IMR-90 (cell line): Measurements from ENCODE around the gene KRTAP10-9. TPM values are rescaled to one million over a fixed set of nuclear protein-coding genes. Genes with fewer than 3 reads are reported as not detected.

Source experiments
- ATAC-seq: fragments of 200-7000 bp; cut with Tn5 transposase; 2 replicates; pipeline ENCODE4 v1.9.1; 2020; ENCODE audit warnings: low read depth, mild to moderate bottlenecking, moderate library complexity
- BruUV-seq: library from RNA; stranded (reverse); fragments of 400-500 nt; replicated peaks from 2 replicates; lab custom pipeline; 2021; lab: Mats Ljungman, UMichigan
- CTCF ChIA-PET: fragments of 300-600 bp; formaldehyde crosslinking; extraction: SDS; loops from one replicate; lab custom pipeline; 2021; ENCODE audit warnings: antibody characterized with exemption; lab: Yijun Ruan, JAX
- POLR2A ChIA-PET: fragments of 300-600 bp; sonication (Branson Sonifier 250); formaldehyde crosslinking; loops from one replicate; lab custom pipeline; 2022; ENCODE audit warnings: antibody characterized with exemption; ENCODE audit not compliant: unreplicated experiment; lab: Charles Lee
- DNase-seq: peaks from one replicate; pipeline ENCODE4 v3.0.0; 2013
- H2AFZ ChIP-seq: replicated peaks from 2 replicates; pipeline ENCODE3; 2013; ENCODE audit warnings: low read length, mild to moderate bottlenecking; ENCODE audit not compliant: poor library complexity
- H2AK5ac ChIP-seq: 2 replicates; pipeline ENCODE4 v1.6.1; 2013; ENCODE audit warnings: low read depth, low read length, inconsistent platforms
- H2AK9ac ChIP-seq: replicated peaks from 2 replicates; pipeline ENCODE3; 2013; ENCODE audit warnings: mild to moderate bottlenecking, low read depth, low read length, moderate library complexity; ENCODE audit not compliant: poor library complexity
- H2BK120ac ChIP-seq: 2 replicates; pipeline ENCODE4 v1.6.1; 2013; ENCODE audit warnings: low read depth, low read length, inconsistent platforms
- H2BK15ac ChIP-seq: 3 replicates; pipeline ENCODE4 v1.6.1; 2013; ENCODE audit warnings: low read depth, low read length, inconsistent platforms
- H2BK20ac ChIP-seq: 2 replicates; pipeline ENCODE4 v1.6.1; 2013; ENCODE audit warnings: low read depth, mild to moderate bottlenecking, inconsistent platforms, low read length, moderate library complexity
- H2BK5ac ChIP-seq: 2 replicates; pipeline ENCODE4 v1.6.1; 2013; ENCODE audit warnings: mild to moderate bottlenecking, low read depth, low read length, inconsistent platforms; ENCODE audit not compliant: poor library complexity, severe bottlenecking
- H3K14ac ChIP-seq: replicated peaks from 2 replicates; pipeline ENCODE4 v1.6.1; 2013; ENCODE audit warnings: low read depth, low read length, inconsistent platforms
- H3K18ac ChIP-seq: 2 replicates; pipeline ENCODE4 v1.6.1; 2013; ENCODE audit warnings: low read depth, low read length, control low read depth
- H3K23ac ChIP-seq: 2 replicates; pipeline ENCODE4 v1.6.1; 2013; ENCODE audit warnings: low read depth, low read length, inconsistent platforms
- H3K27ac ChIP-seq: 2 replicates; pipeline ENCODE4 v1.5.1; 2013; ENCODE audit warnings: mild to moderate bottlenecking, control low read depth, low read length; ENCODE audit not compliant: insufficient read depth
- H3K27me3 ChIP-seq: 2 replicates; pipeline ENCODE4 v1.6.1; 2013; ENCODE audit warnings: low read length; ENCODE audit not compliant: control insufficient read depth, insufficient read depth
- H3K36me3 ChIP-seq: 2 replicates; pipeline ENCODE4 v1.6.1; 2013; ENCODE audit warnings: low read length, mixed read lengths; ENCODE audit not compliant: control insufficient read depth, insufficient read depth
- H3K4ac ChIP-seq: 2 replicates; pipeline ENCODE4 v1.6.1; 2013; ENCODE audit warnings: low read depth, low read length, inconsistent platforms
- H3K4me1 ChIP-seq: 2 replicates; pipeline ENCODE4 v1.6.1; 2013; ENCODE audit warnings: low read length, mixed read lengths; ENCODE audit not compliant: control insufficient read depth, insufficient read depth
- H3K4me2 ChIP-seq: 2 replicates; pipeline ENCODE4 v1.6.1; 2013; ENCODE audit warnings: low read depth, mild to moderate bottlenecking, control low read depth, low read length, moderate library complexity
- H3K4me3 ChIP-seq: 2 replicates; pipeline ENCODE4 v1.5.1; 2013; ENCODE audit warnings: low read depth, mild to moderate bottlenecking, control low read depth, low read length, moderate library complexity; ENCODE audit not compliant: insufficient read depth
- H3K56ac ChIP-seq: 2 replicates; pipeline ENCODE4 v1.6.1; 2013; ENCODE audit warnings: low read length, inconsistent platforms; ENCODE audit not compliant: insufficient read depth; ENCODE audit errors: extremely low read depth
- H3K79me1 ChIP-seq, 2 experiments: 2 replicates each; pipeline ENCODE4 v1.6.1; 2013; ENCODE audit warnings: low read length in 2 of 2, inconsistent platforms in 1 of 2, low read depth in 1 of 2
- H3K9ac ChIP-seq: 2 replicates; pipeline ENCODE4 v1.6.1; 2013; ENCODE audit warnings: low read depth, low read length, control low read depth
- H3K9me1 ChIP-seq: 2 replicates; pipeline ENCODE4 v1.6.1; 2013; ENCODE audit warnings: low read length, inconsistent platforms; ENCODE audit not compliant: insufficient read depth
- H3K9me3 ChIP-seq: 2 replicates; pipeline ENCODE4 v1.6.1; 2013; ENCODE audit warnings: low read length; ENCODE audit not compliant: control insufficient read depth, insufficient read depth
- H4K20me1 ChIP-seq: 2 replicates; pipeline ENCODE4 v1.6.1; 2013; ENCODE audit warnings: low read length, inconsistent platforms; ENCODE audit not compliant: insufficient read depth
- H4K5ac ChIP-seq: 2 replicates; pipeline ENCODE4 v1.6.1; 2013; ENCODE audit warnings: mild to moderate bottlenecking, low read depth, low read length, control low read depth
- H4K8ac ChIP-seq, 2 experiments: 2 replicates each; pipeline ENCODE4 v1.6.1; 2013; ENCODE audit warnings: low read depth in 2 of 2, low read length in 2 of 2, control low read depth in 1 of 2, inconsistent platforms in 1 of 2
- H4K91ac ChIP-seq: 2 replicates; pipeline ENCODE4 v1.6.1; 2013; ENCODE audit warnings: low read depth, low read length, inconsistent platforms; ENCODE audit not compliant: insufficient read depth
- ELK1 ChIP-seq: fragments of 150-350 bp; IDR thresholded peaks from 2 replicates; pipeline ENCODE4 v1.6.1; 2016; ENCODE audit warnings: low read depth, mild to moderate bottlenecking, low read length, moderate library complexity, borderline replicate concordance
- FOS ChIP-seq: fragments of 150-350 bp; IDR thresholded peaks from 2 replicates; pipeline ENCODE4 v1.6.1; 2016; ENCODE audit warnings: low read depth, low read length
- MAZ ChIP-seq: IDR thresholded peaks from 2 replicates; pipeline ENCODE4 v1.6.1; 2012; ENCODE audit warnings: low read depth, mild to moderate bottlenecking, low read length, improper control_type of control experiment, moderate library complexity, borderline replicate concordance
- WGBS, 2 experiments: methylation state at CpG; one replicate each; pipeline versions ENCODE4 v1.1.5 to v1.1.7; 2013; ENCODE audit warnings: missing lambda C conversion rate in 2 of 2; ENCODE audit not compliant: insufficient read length in 1 of 2; ENCODE audit errors: extremely low coverage in 2 of 2; 5-methylcytosine and 5-hydroxymethylcytosine counted together
- dilution Hi-C: fragments of 300-500 bp; cut with HindIII; formaldehyde crosslinking; loops from one replicate; pipeline ENCODE4 v1.14.3; 2018; ENCODE audit warnings: low sequenced_read_pairs; ENCODE audit not compliant: unreplicated experiment
- in situ Hi-C: fragments of 300-500 bp; cut with MboI; formaldehyde crosslinking; loops from 3 replicates; pipeline ENCODE4 v1.14.3; 2019; ENCODE audit warnings: low sequenced_read_pairs, inconsistent platforms, mixed read lengths
- intact Hi-C: fragments of 100-400 bp; cut with micrococcal nuclease; formaldehyde crosslinking; loops from 2 replicates; pipeline ENCODE4 v1.10.0; 2022
- polyA plus RNA-seq, 3 experiments: library from polyadenylated mRNA; depleted of rRNA; stranded (reverse); fragments of >200 nt; gene quantifications; 2 replicates each; pipeline ENCODE4 v1.2.3, GENCODE V29; 2012; ENCODE audit warnings: low replicate concordance in 1 of 3
- total RNA-seq: library from RNA; depleted of rRNA; stranded (reverse); fragments of >200 nt; gene quantifications from 2 replicates; pipeline ENCODE4 v1.2.3, GENCODE V29; 2012

KRTAP10-9 gene
- total and polyA plus RNA-seq, 2 of the 4 experiments (the other 2 are of a cell fraction): not detected

GRCh38 chr21:44617071-44617501 lies 9.8 kb upstream of the KRTAP10-9 start:
- H2AK5ac ChIP-seq: no peak overlapping the region
- H2AK9ac ChIP-seq: no peak overlapping the region

More at GRCh38 chr21:44617071-44617501, 9.8 kb upstream of the KRTAP10-9 start:
- no peak overlapping the region for H3K18ac ChIP-seq
- no peak overlapping the region for H3K4me3 ChIP-seq
- no peak overlapping the region for H2AFZ ChIP-seq
- TF ChIP-seq FOS (no peak), ELK1 (no peak), MAZ (no peak)
- no peak overlapping the region for H3K56ac ChIP-seq
- no peak overlapping the region for H3K4me2 ChIP-seq
- BruUV-seq: no TSS peak
- DNase-seq (no peak), ATAC-seq (no peak)
- no peak overlapping the region for H4K5ac ChIP-seq
- ChIA-PET POLR2A (no interaction called here), CTCF (no interaction called here)
- H3K9me1 ChIP-seq: no peaks in the 10 kb centered on the region
- H3K4me1 ChIP-seq: no peaks in the 10 kb centered on the region
- H2BK5ac ChIP-seq: no peak overlapping the region
- no peaks in the 10 kb centered on the region for H3K79me1 ChIP-seq
- no peak overlapping the region for H2BK15ac ChIP-seq
- H4K20me1 ChIP-seq: no peaks in the 10 kb centered on the region
- H3K14ac ChIP-seq: no peak overlapping the region
- no peak overlapping the region for H2BK120ac ChIP-seq
- WGBS, 2 experiments: 46% methylated on average over 3 of the region's 8 CpGs; no CpG with 5 or more reads in 1 of the 2 experiments
- no peak overlapping the region for H2BK20ac ChIP-seq
- no peak overlapping the region for H3K4ac ChIP-seq
- H4K8ac ChIP-seq: no peak overlapping the region
- H3K27me3 ChIP-seq: peaks cover 3% of the 10 kb centered on the region; the same call in 1 of the 2 replicates
- no peak overlapping the region for H3K23ac ChIP-seq
- intact Hi-C loops (no loop called here), dilution Hi-C loops (no loop called here), in situ Hi-C loops (no loop called here)
- H3K27ac ChIP-seq: no peak overlapping the region
- no peak overlapping the region for H3K9ac ChIP-seq
- H3K36me3 ChIP-seq: no peaks in the 10 kb centered on the region
- H3K9me3 ChIP-seq: peaks cover 8% of the 10 kb centered on the region; the same call in 1 of the 2 replicates
- H4K91ac ChIP-seq: no peak overlapping the region
